Transverse colon (tissue), 4 donors: ENCODE results near the gene ROBO1. TPM values are rescaled to one million over a fixed set of nuclear protein-coding genes. Genes with fewer than 3 reads are reported as not detected.

Source experiments
- DNase-seq: peaks from one replicate; pipeline ENCODE4 v3.0.0-alpha.2; 2019
- H3K27ac ChIP-seq, 4 donors: fragments of 200-600 bp; sonication (generic); 2 replicates each; pipeline ENCODE4 v1.5.1; 2016 to 2018; ENCODE audit warnings: inconsistent platforms in 4 of 4
- H3K27me3 ChIP-seq: fragments of 200-600 bp; sonication (generic); 2 replicates; pipeline ENCODE4 v1.5.1; 2017; ENCODE audit warnings: inconsistent platforms
- H3K36me3 ChIP-seq, 4 donors: fragments of 200-600 bp; sonication (generic); 2 replicates each; pipeline ENCODE4 v1.5.1; 2017 to 2019; ENCODE audit warnings: inconsistent platforms in 4 of 4
- H3K4me1 ChIP-seq, 4 donors: fragments of 200-600 bp; sonication (generic); 2 replicates each; pipeline ENCODE4 v1.5.1; 2017 to 2020; ENCODE audit warnings: inconsistent platforms in 4 of 4
- H3K4me3 ChIP-seq, 4 donors: fragments of 200-600 bp; sonication (generic); 1 replicate in 1 of 4; 2 replicates in 3 of 4; pipeline versions ENCODE4 v1.5.1 to v1.6.1; 2017 to 2019; ENCODE audit warnings: inconsistent platforms in 4 of 4
- H3K9me3 ChIP-seq, 2 donors: fragments of 200-600 bp; sonication (generic); 2 replicates each; pipeline ENCODE4 v1.5.1; 2017 to 2019; ENCODE audit warnings: inconsistent platforms in 2 of 2
- CTCF ChIP-seq, 5 experiments: fragments of 200-600 bp in 3 of 5; fragments of 450-650 bp in 2 of 5; sonication (generic) in 3 of 5; IDR thresholded peaks; 1 replicate in 2 of 5; 2 replicates in 3 of 5; pipeline ENCODE4 v1.5.1; 2016 to 2017; ENCODE audit warnings: antibody characterized with exemption in 5 of 5, inconsistent platforms in 3 of 5, mild to moderate bottlenecking in 2 of 5, moderate library complexity in 1 of 5
- EP300 ChIP-seq: sonication (generic); formaldehyde crosslinking; IDR thresholded peaks from one replicate; pipeline ENCODE4 v1.6.1; 2017; ENCODE audit warnings: antibody characterized with exemption, low read depth
- POLR2A ChIP-seq: fragments of 450-650 bp; IDR thresholded peaks from one replicate; pipeline ENCODE4 v1.6.1; 2016; ENCODE audit warnings: antibody characterized with exemption, mild to moderate bottlenecking, moderate library complexity
- POLR2AphosphoS5 ChIP-seq, 3 donors: sonication (generic); formaldehyde crosslinking; IDR thresholded peaks; one replicate each; pipeline ENCODE4 v1.6.1; 2016; ENCODE audit warnings: antibody characterized with exemption in 3 of 3
- WGBS, 2 donors: methylation state at CpG; one replicate each; pipeline ENCODE4 v1.1.5; 2018; ENCODE audit warnings: low coverage in 1 of 2; 5-methylcytosine and 5-hydroxymethylcytosine counted together
- in situ Hi-C, 4 donors: fragments of 200-750 bp; cut with MboI; loops; one replicate each; pipeline versions ENCODE4 v1.15.0 to v1.15.1; 2017; ENCODE audit warnings: low sequenced_read_pairs in 3 of 4, low pct_ligation_motif_present in 1 of 4, low pct_unique_long_range_greater_than_20kb in 1 of 4
- intact Hi-C: fragments of 100-400 bp; cut with DNase I; formaldehyde crosslinking; loops from one replicate; pipeline ENCODE4 v1.15.1; 2023; ENCODE audit warnings: low total_unique reads
- total RNA-seq, 4 donors: library from RNA; depleted of rRNA; stranded (reverse); fragments of >200 nt; gene quantifications; one replicate each; pipeline ENCODE4 v1.1.0, GENCODE V29; 2016

Gene ROBO1
- total RNA-seq, 4 donors from 2014 or later: 7.6 to 68.7 (median 9.1) TPM

- intact Hi-C loops (no loop called here), in situ Hi-C loops (no loop called here)
- H3K36me3 ChIP-seq: no peaks in the 10 kb centered on the region
- no peak overlapping the region for H3K4me3 ChIP-seq
- H3K4me1 ChIP-seq: no peaks in the 10 kb centered on the region
- no peak for DNase-seq
- no peak overlapping the region for H3K27ac ChIP-seq
- 53 to 55% methylated on average over 3 of the region's 3 CpGs for WGBS, 2 donors
- no peak for TF ChIP-seq POLR2A
- H3K9me3 ChIP-seq: no peaks in the 10 kb centered on the region
- H3K27me3 ChIP-seq: no peaks in the 10 kb centered on the region
Observed at GRCh38 chr3:78846718-78847117, 921.1 kb downstream of the ROBO1 start.

- H3K36me3 ChIP-seq: no peaks in the 10 kb centered on the region
- H3K4me1 ChIP-seq: no peaks in the 10 kb centered on the region
- DNase-seq: no peak
- WGBS, 2 donors: 43 to 44% methylated on average over 3 of the region's 3 CpGs
- no peaks in the 10 kb centered on the region for H3K27me3 ChIP-seq
- no peak for TF ChIP-seq EP300
- TF ChIP-seq POLR2A: no peak
- no peak for TF ChIP-seq POLR2AphosphoS5 (IDR thresholded peaks at IDR 0.05)
- TF ChIP-seq CTCF (IDR thresholded peaks at IDR 0.05): no peak
- no peaks in the 10 kb centered on the region for H3K9me3 ChIP-seq
- H3K27ac ChIP-seq: no peak overlapping the region
- H3K4me3 ChIP-seq: no peak overlapping the region
- intact Hi-C loops: no loop called here
- in situ Hi-C loops: no loop called here
Observed at GRCh38 chr3:78845605-78846004, 922.2 kb downstream of the ROBO1 start.

GRCh38 chr3:78844307-78844706, 923.5 kb downstream of the ROBO1 start:
- no peaks in the 10 kb centered on the region for H3K4me1 ChIP-seq
- H3K4me3 ChIP-seq: no peak overlapping the region
- TF ChIP-seq CTCF (IDR thresholded peaks at IDR 0.05) (no peak), POLR2A (no peak), EP300 (no peak), POLR2AphosphoS5 (IDR thresholded peaks at IDR 0.05) (no peak)
- WGBS, 2 donors: 82% methylated on average over 4 of the region's 4 CpGs
- H3K27ac ChIP-seq: no peak overlapping the region
- in situ Hi-C loops: no loop called here
- DNase-seq: no peak
- H3K27me3 ChIP-seq: no peaks in the 10 kb centered on the region
- H3K9me3 ChIP-seq: no peaks in the 10 kb centered on the region
- intact Hi-C loops: no loop called here
- no peaks in the 10 kb centered on the region for H3K36me3 ChIP-seq

- Histone ChIP-seq H3K9me3 (no peaks in the 10 kb centered on the region), H3K4me1 (no peaks in the 10 kb centered on the region), H3K4me3 (no peak overlapping the region), H3K27me3 (no peaks in the 10 kb centered on the region), H3K27ac (no peak overlapping the region), H3K36me3 (no peaks in the 10 kb centered on the region)
- intact Hi-C loops: no loop called here
- in situ Hi-C loops: no loop called here
- 31 to 47% methylated on average over 3 of the region's 3 CpGs for WGBS, 2 donors
- DNase-seq: no peak
- TF ChIP-seq EP300 (no peak), POLR2A (no peak)
Observed at GRCh38 chr3:78839693-78840092, 928.1 kb downstream of the ROBO1 start.

- intact Hi-C loops (no loop called here), in situ Hi-C loops (no loop called here)
- no peak for DNase-seq
- H3K4me3 ChIP-seq: no peak overlapping the region
- no peaks in the 10 kb centered on the region for H3K27me3 ChIP-seq
- H3K4me1 ChIP-seq: no peaks in the 10 kb centered on the region
- 74% methylated on average over 4 of the region's 4 CpGs; no CpG with 5 or more reads in 1 of the 2 donors for WGBS, 2 donors
- no peak overlapping the region for H3K27ac ChIP-seq
- no peak for TF ChIP-seq POLR2AphosphoS5 (IDR thresholded peaks at IDR 0.05)
- H3K36me3 ChIP-seq: no peaks in the 10 kb centered on the region
- H3K9me3 ChIP-seq: no peaks in the 10 kb centered on the region
Observed at GRCh38 chr3:78838362-78838761, 929.4 kb downstream of the ROBO1 start.

GRCh38 chr3:78834910-78835309, 932.9 kb downstream of the ROBO1 start:
- TF ChIP-seq CTCF (IDR thresholded peaks at IDR 0.05): no peak
- H3K4me1 ChIP-seq: no peaks in the 10 kb centered on the region
- no peak for DNase-seq
- no peaks in the 10 kb centered on the region for H3K27me3 ChIP-seq
- 73 to 75% methylated on average over 3 of the region's 3 CpGs for WGBS, 2 donors
- intact Hi-C loops: no loop called here
- no peak overlapping the region for H3K27ac ChIP-seq
- H3K36me3 ChIP-seq: no peaks in the 10 kb centered on the region
- in situ Hi-C loops: no loop called here
- H3K4me3 ChIP-seq: no peak overlapping the region
- no peaks in the 10 kb centered on the region for H3K9me3 ChIP-seq
